HUES48 (cell line): ENCODE data around the gene RAB5IF.

Experiments
- H3K27ac ChIP-seq: one replicate; pipeline ENCODE4 v1.7.0; 2013; ENCODE audit warnings: low read depth, low read length, inconsistent platforms
- H3K27me3 ChIP-seq: 2 replicates; pipeline ENCODE4 v1.6.1; 2013; ENCODE audit warnings: mild to moderate bottlenecking, low read length; ENCODE audit not compliant: control insufficient read depth, insufficient read depth
- H3K36me3 ChIP-seq: 2 replicates; pipeline ENCODE4 v1.6.1; 2013; ENCODE audit warnings: low read length; ENCODE audit not compliant: control insufficient read depth, insufficient read depth
- H3K4me1 ChIP-seq: 2 replicates; pipeline ENCODE4 v1.6.1; 2013; ENCODE audit warnings: mild to moderate bottlenecking, low read length; ENCODE audit not compliant: control insufficient read depth, insufficient read depth
- H3K4me3 ChIP-seq: 2 replicates; pipeline ENCODE4 v1.5.1; 2013; ENCODE audit warnings: mild to moderate bottlenecking, low read depth, low read length
- H3K9ac ChIP-seq: 2 replicates; pipeline ENCODE4 v1.6.1; 2013; ENCODE audit warnings: mild to moderate bottlenecking, low read depth, low read length, moderate library complexity
- H3K9me3 ChIP-seq: 2 replicates; pipeline ENCODE4 v1.6.1; 2013; ENCODE audit warnings: low read length; ENCODE audit not compliant: control insufficient read depth, insufficient read depth

The RAB5IF gene

GRCh38 chr20:36647196-36648121, 41.9 kb downstream of the RAB5IF start:
- no peaks in the 10 kb centered on the region for H3K36me3 ChIP-seq

DNA sequence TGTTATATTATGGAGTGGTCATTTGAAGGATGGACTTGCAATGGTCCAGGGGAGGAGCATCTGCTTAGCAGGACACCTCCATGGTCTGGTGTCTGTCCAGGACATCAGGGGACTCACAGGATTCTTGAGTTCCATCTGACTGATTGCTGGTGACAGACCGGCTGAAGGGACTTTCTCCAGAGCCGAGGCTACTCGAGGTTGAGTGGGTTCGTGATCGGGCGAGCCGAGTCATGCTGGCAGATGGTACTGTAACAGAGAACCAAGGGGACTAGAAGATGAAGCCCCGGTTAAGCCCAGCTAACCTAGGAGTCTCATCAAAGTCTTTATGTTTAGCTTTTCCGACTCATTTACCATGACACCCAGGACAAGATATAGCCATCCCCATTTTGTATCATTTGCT, 47.9 kb downstream of the RAB5IF start:
- no peak overlapping the region for H3K27ac ChIP-seq
- H3K9me3 ChIP-seq, result no peaks in the 10 kb centered on the region
- no peak overlapping the region for H3K4me3 ChIP-seq
- H3K4me1 ChIP-seq, result no peaks in the 10 kb centered on the region
- no peaks in the 10 kb centered on the region for H3K27me3 ChIP-seq
- no peak overlapping the region for H3K9ac ChIP-seq
- H3K36me3 ChIP-seq, result peaks cover 20% of the 10 kb centered on the region

More at GRCh38 chr20:36647196-36648121, 41.9 kb downstream of the RAB5IF start:
- peaks cover 13% of the 10 kb centered on the region for H3K4me1 ChIP-seq
- no peaks in the 10 kb centered on the region for H3K9me3 ChIP-seq
- no peak overlapping the region for H3K9ac ChIP-seq
- H3K27me3 ChIP-seq, result no peaks in the 10 kb centered on the region
- H3K4me3 ChIP-seq, result no peak overlapping the region
- H3K27ac ChIP-seq, result no peak overlapping the region

DNA sequence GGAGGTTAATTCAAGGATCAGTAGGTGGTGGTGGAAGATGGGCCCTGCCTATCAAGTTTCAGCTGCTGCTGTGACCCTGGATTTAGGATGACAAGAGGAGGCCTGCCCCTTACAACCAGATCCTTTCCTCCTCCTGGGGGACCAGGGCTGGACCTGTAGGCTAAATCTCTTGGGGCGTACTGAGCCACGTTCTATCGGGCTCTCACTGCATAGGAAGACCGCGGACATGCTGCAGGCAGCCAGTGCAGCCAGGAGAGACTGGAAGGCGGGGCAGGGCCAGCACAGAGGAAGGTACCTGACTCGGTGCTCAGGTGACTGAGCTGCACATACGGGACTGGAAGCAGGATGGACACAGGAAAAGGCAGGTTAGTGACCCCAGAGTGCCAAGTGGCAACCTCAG, 48.9 kb downstream of the RAB5IF start:
- Histone ChIP-seq H3K4me3 (no peak overlapping the region), H3K27ac (no peak overlapping the region), H3K9ac (no peak overlapping the region), H3K36me3 (peaks cover 20% of the 10 kb centered on the region), H3K9me3 (no peaks in the 10 kb centered on the region), H3K27me3 (no peaks in the 10 kb centered on the region), H3K4me1 (no peaks in the 10 kb centered on the region)

GRCh38 chr20:36655004-36655403, 49.4 kb downstream of the RAB5IF start:
- no peak overlapping the region for H3K4me3 ChIP-seq
- no peak overlapping the region for H3K9ac ChIP-seq
- peaks cover 20% of the 10 kb centered on the region for H3K36me3 ChIP-seq

DNA sequence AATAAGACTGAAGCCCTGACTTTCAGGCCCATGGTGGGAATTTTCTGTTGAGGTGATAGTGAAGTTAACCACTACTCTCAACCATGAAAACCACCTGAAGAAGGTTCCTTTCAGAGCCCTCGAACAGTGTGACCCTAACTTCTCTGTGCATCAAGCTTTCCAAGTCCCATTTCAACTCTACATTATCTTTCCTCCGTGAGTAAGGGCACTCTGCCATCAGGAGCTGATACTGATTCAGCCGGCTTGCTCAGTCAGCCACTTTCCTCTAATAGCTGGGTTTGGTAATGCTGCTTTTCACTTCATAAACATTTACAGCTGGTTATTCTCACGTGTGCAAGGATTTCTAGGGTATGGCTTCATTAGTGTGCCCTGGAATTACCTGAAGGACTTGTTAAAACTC, 51.2 kb downstream of the RAB5IF start:
- Histone ChIP-seq H3K9me3 (no peaks in the 10 kb centered on the region), H3K4me3 (no peak overlapping the region), H3K36me3 (peaks cover 20% of the 10 kb centered on the region), H3K27me3 (no peaks in the 10 kb centered on the region), H3K4me1 (no peaks in the 10 kb centered on the region), H3K27ac (no peak overlapping the region), H3K9ac (no peak overlapping the region)

More at GRCh38 chr20:36655004-36655403, 49.4 kb downstream of the RAB5IF start:
- Histone ChIP-seq H3K9me3 (no peaks in the 10 kb centered on the region), H3K27ac (no peak overlapping the region), H3K27me3 (no peaks in the 10 kb centered on the region), H3K4me1 (no peaks in the 10 kb centered on the region)

DNA sequence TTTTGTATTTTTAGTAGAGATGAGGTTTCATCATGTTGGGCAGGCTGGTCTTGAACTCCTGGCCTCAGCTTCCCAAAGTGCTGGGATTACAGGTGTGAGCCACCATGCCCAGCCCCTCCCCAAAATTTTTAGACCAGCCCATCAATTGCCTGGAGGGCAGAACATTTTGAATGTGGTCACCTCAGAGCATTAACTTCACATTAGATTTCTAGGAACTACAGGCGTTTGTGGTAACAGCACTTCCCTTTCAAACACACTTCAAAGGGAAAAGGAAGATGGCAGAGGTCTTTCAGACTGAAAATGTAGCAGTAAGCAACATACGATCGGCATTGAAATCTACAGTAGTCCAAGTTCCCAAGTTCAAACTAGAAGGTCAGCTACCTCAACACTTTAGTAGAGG, 52.7 kb downstream of the RAB5IF start:
- Histone ChIP-seq H3K4me3 (no peak overlapping the region), H3K9ac (no peak overlapping the region), H3K4me1 (no peaks in the 10 kb centered on the region), H3K27me3 (no peaks in the 10 kb centered on the region), H3K9me3 (no peaks in the 10 kb centered on the region), H3K27ac (no peak overlapping the region), H3K36me3 (peaks cover 14% of the 10 kb centered on the region)
